ENCODE results near the gene WDR6.

Gene WDR6

DNA sequence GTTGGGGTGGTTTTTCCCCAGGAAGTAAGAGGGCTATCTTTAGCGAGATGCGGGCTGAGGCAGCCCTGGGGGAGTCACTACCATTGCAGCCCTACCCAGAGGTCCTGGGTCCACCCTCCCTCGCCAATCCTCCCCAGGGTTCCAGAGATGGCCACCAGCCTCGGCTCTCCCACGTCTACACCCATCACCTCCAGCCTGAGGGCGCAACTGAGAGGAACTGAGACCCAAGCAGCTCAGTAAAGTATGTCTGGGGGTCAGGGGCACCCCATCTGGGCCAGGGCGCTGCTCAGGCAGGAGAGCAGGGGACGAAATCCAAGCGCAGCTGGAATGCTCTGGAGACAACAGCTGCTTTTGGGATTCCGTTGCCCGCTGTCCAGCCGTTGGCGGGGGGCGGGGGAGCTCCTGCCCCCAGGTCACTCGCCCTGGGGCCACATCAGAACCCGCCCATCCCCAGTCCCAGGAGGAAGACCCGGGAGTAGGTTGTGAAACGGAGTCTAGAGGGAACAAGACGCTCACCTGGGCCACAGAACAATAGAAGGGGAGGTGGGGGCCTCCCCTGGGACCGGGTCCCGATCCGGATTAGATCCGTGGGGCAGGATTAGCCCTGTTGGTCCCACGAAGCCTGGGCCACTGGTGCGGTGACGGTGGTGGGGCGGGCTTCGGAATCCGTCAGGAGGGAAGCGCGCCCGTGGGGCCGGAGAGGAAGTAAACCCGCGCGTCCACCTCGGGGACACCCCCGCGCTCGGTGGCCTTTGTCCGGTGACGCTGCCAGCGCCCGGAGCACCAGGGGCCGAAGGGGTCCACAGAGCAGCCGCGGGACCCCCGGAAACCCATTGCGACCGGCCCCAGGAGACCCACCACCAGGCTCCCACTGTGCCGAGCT lies 13.4 kb downstream of the WDR6 start:
- Histone ChIP-seq H3K27me3 (ENCODE audit: low read depth, low read length) (no peaks in the 10 kb centered on the region), H3K4me2 (ENCODE audit: low read length) (peak overlapping the region; percentile 79), H3K4me3 (ENCODE audit: low read length) (peak overlapping the region; percentile 88), H2AFZ (ENCODE audit: low read depth, low read length) (no peak overlapping the region), H3K9me3 (ENCODE audit: insufficient read depth, low read length) (no peaks in the 10 kb centered on the region), H4K20me1 (ENCODE audit: insufficient read depth, low read length) (peaks cover 4% of the 10 kb centered on the region; the same call in 1 of the 2 replicates), H3K36me3 (replicated peaks; ENCODE audit: low read depth, low read length) (peaks cover 41% of the 10 kb centered on the region), H3K9ac (ENCODE audit: low read length) (peak overlapping the region; percentile 98), H3K4me1 (ENCODE audit: low read length) (peaks cover 23% of the 10 kb centered on the region), H3K27ac (ENCODE audit: low read length) (peak overlapping the region; percentile 88), H3K79me2 (ENCODE audit: low read length) (peaks cover 59% of the 10 kb centered on the region)
- no peak for TF ChIP-seq EZH2phosphoT487 (IDR thresholded peaks at IDR 0.05; ENCODE audit: low read depth)
- TF ChIP-seq, protein P1, sequence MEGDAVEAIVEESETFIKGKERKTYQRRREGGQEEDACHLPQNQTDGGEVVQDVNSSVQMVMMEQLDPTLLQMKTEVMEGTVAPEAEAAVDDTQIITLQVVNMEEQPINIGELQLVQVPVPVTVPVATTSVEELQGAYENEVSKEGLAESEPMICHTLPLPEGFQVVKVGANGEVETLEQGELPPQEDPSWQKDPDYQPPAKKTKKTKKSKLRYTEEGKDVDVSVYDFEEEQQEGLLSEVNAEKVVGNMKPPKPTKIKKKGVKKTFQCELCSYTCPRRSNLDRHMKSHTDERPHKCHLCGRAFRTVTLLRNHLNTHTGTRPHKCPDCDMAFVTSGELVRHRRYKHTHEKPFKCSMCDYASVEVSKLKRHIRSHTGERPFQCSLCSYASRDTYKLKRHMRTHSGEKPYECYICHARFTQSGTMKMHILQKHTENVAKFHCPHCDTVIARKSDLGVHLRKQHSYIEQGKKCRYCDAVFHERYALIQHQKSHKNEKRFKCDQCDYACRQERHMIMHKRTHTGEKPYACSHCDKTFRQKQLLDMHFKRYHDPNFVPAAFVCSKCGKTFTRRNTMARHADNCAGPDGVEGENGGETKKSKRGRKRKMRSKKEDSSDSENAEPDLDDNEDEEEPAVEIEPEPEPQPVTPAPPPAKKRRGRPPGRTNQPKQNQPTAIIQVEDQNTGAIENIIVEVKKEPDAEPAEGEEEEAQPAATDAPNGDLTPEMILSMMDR (IDR thresholded peaks at IDR 0.05; ENCODE audit: low read depth, low read length): peak; percentile 12; the same call in 1 of the 2 replicates

DNA sequence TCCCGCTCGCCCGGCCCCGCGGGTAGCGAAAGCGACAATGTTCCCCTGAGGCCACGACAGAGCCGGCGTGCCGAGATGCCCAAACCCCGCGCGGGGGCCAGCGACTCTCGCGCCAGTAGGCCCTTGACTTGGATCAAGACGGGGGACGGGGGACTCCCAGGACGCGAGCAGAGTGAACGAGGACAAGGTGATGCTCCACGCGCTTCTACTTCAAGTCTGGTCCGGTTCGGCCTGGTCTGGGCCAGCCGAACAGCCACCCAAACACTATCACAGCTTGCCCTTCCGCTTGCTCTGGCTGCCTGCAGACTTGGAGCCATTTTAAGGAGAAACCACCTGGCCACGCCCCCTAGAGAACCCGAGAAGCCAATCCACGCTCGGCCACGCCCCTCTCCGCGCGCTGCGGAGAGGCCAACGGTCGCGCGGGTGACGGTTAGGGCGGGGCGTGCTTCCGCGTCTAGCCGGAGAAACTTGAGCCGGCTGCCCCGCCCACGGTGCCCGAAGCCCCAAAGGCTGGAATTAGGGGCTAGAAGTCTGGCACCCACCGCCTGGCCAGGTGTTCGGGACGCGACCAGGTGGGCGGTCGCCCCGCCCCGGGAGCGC lies 14.1 kb downstream of the WDR6 start:
- H3K36me3 ChIP-seq (replicated peaks; ENCODE audit: low read depth, low read length): peaks cover 41% of the 10 kb centered on the region
- H3K27ac ChIP-seq (ENCODE audit: low read length): peak overlapping the region; percentile 88
- H4K20me1 ChIP-seq (ENCODE audit: insufficient read depth, low read length): peaks cover 4% of the 10 kb centered on the region; the same call in 1 of the 2 replicates
- TF ChIP-seq, protein P1 (IDR thresholded peaks at IDR 0.05; ENCODE audit: low read depth, low read length): no peak
- no peak for TF ChIP-seq EZH2phosphoT487 (IDR thresholded peaks at IDR 0.05; ENCODE audit: low read depth)
- H3K27me3 ChIP-seq (ENCODE audit: low read depth, low read length): no peaks in the 10 kb centered on the region
- H3K9ac ChIP-seq (ENCODE audit: low read length): peak overlapping the region; percentile 98
- peaks cover 66% of the 10 kb centered on the region for H3K79me2 ChIP-seq (ENCODE audit: low read length)
- H3K4me2 ChIP-seq (ENCODE audit: low read length): peak overlapping the region; percentile 79
- H3K4me1 ChIP-seq (ENCODE audit: low read length): peaks cover 23% of the 10 kb centered on the region
- H3K4me3 ChIP-seq (ENCODE audit: low read length): peak overlapping the region; percentile 88
- peak overlapping the region; percentile 56; the same call in 1 of the 2 replicates for H2AFZ ChIP-seq (ENCODE audit: low read depth, low read length)
- no peaks in the 10 kb centered on the region for H3K9me3 ChIP-seq (ENCODE audit: insufficient read depth, low read length)

DNA sequence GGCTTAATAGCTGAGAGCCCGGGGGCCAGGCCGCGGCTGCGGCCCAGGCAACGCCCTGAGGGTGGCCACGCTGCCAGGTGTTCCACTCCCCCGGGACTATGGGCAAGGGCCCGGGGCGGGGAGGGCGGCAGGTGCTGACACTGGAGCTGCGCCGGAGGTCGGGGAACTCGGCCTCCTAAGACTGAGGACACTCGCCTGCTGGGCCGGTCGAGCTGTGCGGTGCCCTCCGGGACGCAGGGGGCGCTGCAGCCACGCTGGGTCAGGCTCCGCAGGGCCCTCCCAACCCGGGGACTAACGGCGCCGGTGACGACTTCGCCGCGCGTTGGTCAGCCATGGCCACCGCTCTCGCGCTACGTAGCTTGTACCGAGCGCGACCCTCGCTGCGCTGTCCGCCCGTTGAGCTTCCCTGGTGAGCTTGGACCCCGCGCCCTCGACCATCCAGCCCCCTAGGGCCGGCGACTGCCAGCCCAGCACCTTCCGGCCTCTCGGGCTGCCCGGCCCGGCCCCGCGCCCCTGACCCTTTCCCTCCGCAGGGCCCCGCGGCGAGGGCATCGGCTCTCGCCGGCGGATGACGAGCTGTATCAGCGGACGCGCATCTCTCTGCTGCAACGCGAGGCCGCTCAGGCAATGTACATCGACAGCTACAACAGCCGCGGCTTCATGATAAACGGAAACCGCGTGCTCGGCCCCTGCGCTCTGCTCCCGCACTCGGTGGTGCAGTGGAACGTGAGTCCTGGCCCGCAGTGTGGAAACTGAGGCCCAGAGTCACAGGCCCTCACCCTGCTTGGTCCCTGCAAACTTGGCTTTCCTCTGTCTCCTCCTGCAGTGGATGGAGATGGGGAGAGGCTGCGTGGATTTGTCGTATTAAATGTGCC lies 14.9 kb downstream of the WDR6 start, which contains the start of gene NDUFAF3:
Gene NDUFAF3 (plus strand): TSS at position 309 of the 875 bp plus-strand sequence. CDS start 24 bp downstream, at position 333.
- peaks cover 23% of the 10 kb centered on the region for H3K4me1 ChIP-seq (ENCODE audit: low read length)
- H3K4me2 ChIP-seq (ENCODE audit: low read length): peak within 1 kb of the TSS; percentile 95
- H3K27ac ChIP-seq (ENCODE audit: low read length): peak within 1 kb of the TSS; percentile 88
- peaks cover 45% of the 10 kb centered on the region for H3K36me3 ChIP-seq (replicated peaks; ENCODE audit: low read depth, low read length)
- no peaks in the 10 kb centered on the region for H3K27me3 ChIP-seq (ENCODE audit: low read depth, low read length)
- no peaks in the 10 kb centered on the region for H3K9me3 ChIP-seq (ENCODE audit: insufficient read depth, low read length)
- H3K79me2 ChIP-seq (ENCODE audit: low read length): peaks cover 74% of the 10 kb centered on the region
- H3K9ac ChIP-seq (ENCODE audit: low read length): peak within 1 kb of the TSS; percentile 98
- H4K20me1 ChIP-seq (ENCODE audit: insufficient read depth, low read length): peaks cover 4% of the 10 kb centered on the region; the same call in 1 of the 2 replicates
- peak within 1 kb of the TSS; percentile 56; the same call in 1 of the 2 replicates for H2AFZ ChIP-seq (ENCODE audit: low read depth, low read length)
- TF ChIP-seq, protein P1 (IDR thresholded peaks at IDR 0.05; ENCODE audit: low read depth, low read length): peak; percentile 89
- no peak for TF ChIP-seq EZH2phosphoT487 (IDR thresholded peaks at IDR 0.05; ENCODE audit: low read depth)
- peak within 1 kb of the TSS; percentile 88 for H3K4me3 ChIP-seq (ENCODE audit: low read length)
